Measurements from ENCODE around the gene STX10. TPM values are rescaled to one million over a fixed set of nuclear protein-coding genes. Genes with fewer than 3 reads are reported as not detected.
A peak's percentile ranks its signal among the peaks of the same experiment; 100 is the strongest.

STX10 gene
- total and polyA plus RNA-seq, 2 donors (not counting 3 experiments of a cell fraction or from before 2014, with no cell fraction given) = 63.1 to 91.6 TPM

GRCh38 chr19:13151605-13152355 is 1.6 kb upstream of the STX10 start:
- H3K36me3 ChIP-seq (ENCODE audit: control insufficient read depth in 2 of 2, extremely low read depth in 1 of 2, insufficient read depth in 2 of 2, low read length in 2 of 2) = no peaks in the 10 kb centered on the region
- ChIA-PET CTCF (interaction anchor here (0.6 to 2.2 kb wide), 8 partner anchors 12 to 126 kb away, joined by 3 to 17 read pairs (median 5); no protein-coding TSS in a partner anchor), POLR2A (interaction anchor here (0.6 to 2.2 kb wide), 8 partner anchors 12 to 428 kb away, joined by 3 to 25 read pairs (median 5); partner anchors contain the start of gene NACC1)
- TF ChIP-seq POLR2AphosphoS5 (IDR thresholded peaks at IDR 0.05; ENCODE audit: insufficient read depth, low read depth, low read length) (peak; percentile 91), EZH2 (IDR thresholded peaks at IDR 0.05; ENCODE audit: borderline replicate concordance, low read depth, low read length, severe bottlenecking) (no peak), FOS (IDR thresholded peaks at IDR 0.05; ENCODE audit: borderline replicate concordance, insufficient read depth, low read length) (no peak), POLR2A (IDR thresholded peaks at IDR 0.05; ENCODE audit: low read depth, low read length) (peak; percentile 74), CTCF (IDR thresholded peaks at IDR 0.05; ENCODE audit: extremely low read depth in 1 of 2, insufficient read depth in 1 of 2, low read depth in 1 of 2, low read length in 2 of 2) (peak in 1 of 2 donors; percentile 12), GATA2 (IDR thresholded peaks at IDR 0.05; ENCODE audit: insufficient read depth, insufficient read length, low read depth, low read length) (no peak), MAX (IDR thresholded peaks at IDR 0.05; ENCODE audit: insufficient read depth, insufficient read length) (no peak), MYC (IDR thresholded peaks at IDR 0.05; ENCODE audit: low read depth, low read length) (no peak), JUN (IDR thresholded peaks at IDR 0.05; ENCODE audit: borderline replicate concordance, insufficient read depth, insufficient read length, low read depth) (no peak)
- FAIRE-seq (peak; percentile 96), DNase-seq (ENCODE audit: low read depth, low spot score) (peak; percentile 97)
- BruUV-seq (replicated peaks) = no TSS peak
- H3K9ac ChIP-seq (replicated peaks; ENCODE audit: extremely low read depth, insufficient read depth, low read length) = peak overlapping the region; percentile 97
- H3K4me1 ChIP-seq (ENCODE audit: control insufficient read depth, extremely low read depth, insufficient read depth, low read length) = peaks cover 24% of the 10 kb centered on the region
- peaks cover 43% of the 10 kb centered on the region for H3K79me2 ChIP-seq (ENCODE audit: control insufficient read depth, insufficient read depth, low read length)
- H3K4me2 ChIP-seq (ENCODE audit: insufficient read depth, low read length) = peak overlapping the region; percentile 98
- no peaks in the 10 kb centered on the region for H3K9me3 ChIP-seq (replicated peaks; ENCODE audit: control insufficient read depth, insufficient read depth, low read length)
- H3K27me3 ChIP-seq (ENCODE audit: control insufficient read depth in 2 of 2, insufficient read depth in 2 of 2, low read length in 2 of 2) = no peaks in the 10 kb centered on the region
- peak overlapping the region; percentile 55 to 97 (median 69) for H3K4me3 ChIP-seq (replicated peaks in 1 of 3; ENCODE audit: insufficient read depth in 1 of 3, low read depth in 1 of 3, low read length in 3 of 3)
- dilution Hi-C loops (cut with MboI; ENCODE audit: extremely low pct_ligation_motif_present, low sequenced_read_pairs) (no loop called here), intact Hi-C loops (cut with micrococcal nuclease) (loop anchor here (1.0 to 5.0 kb wide), 8 partner anchors 13 to 699 kb away; partner anchors contain the start of genes LYL1 and TRMT1)
- H3K27ac ChIP-seq (ENCODE audit: insufficient read depth, low read depth, low read length) = peak overlapping the region; percentile 96
- H2AFZ ChIP-seq (ENCODE audit: low read depth, low read length) = peak overlapping the region; percentile 51
- no peaks in the 10 kb centered on the region for H3K9me1 ChIP-seq (replicated peaks; ENCODE audit: control insufficient read depth, extremely low read depth, insufficient read depth, low read length)
- H4K20me1 ChIP-seq (replicated peaks; ENCODE audit: control insufficient read depth, extremely low read depth, insufficient read depth, low read length) = no peaks in the 10 kb centered on the region

Data from endothelial cell of umbilical vein (primary cell).